ENCODE measurements around the gene DHX34.
"Not testable (repeated sequence)": the region's sequence is repeated elsewhere in the genome, so short reads cannot be mapped to it uniquely, and the experiment has no call there.

DNA sequence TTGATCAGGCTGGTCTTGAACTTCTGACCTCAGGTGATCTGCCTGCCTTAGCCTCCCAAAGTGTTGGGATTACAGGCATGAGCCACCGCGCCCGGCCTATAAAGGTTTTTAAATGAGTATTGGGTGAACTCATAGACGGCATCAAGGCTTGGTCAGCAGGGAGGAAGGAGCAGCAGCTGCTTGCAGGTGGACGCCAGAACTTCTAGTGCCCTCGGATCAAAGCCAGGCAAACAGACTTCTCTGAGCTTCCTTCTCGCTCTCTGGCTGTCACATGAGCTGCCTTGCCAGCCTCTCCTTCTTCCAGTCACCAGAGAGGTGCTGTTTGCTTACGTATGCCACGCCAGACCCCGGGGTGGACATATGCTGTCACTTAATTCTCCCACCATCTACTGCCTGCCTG, 16.3 kb downstream of the DHX34 start:
- TF ChIP-seq, protein P1, sequence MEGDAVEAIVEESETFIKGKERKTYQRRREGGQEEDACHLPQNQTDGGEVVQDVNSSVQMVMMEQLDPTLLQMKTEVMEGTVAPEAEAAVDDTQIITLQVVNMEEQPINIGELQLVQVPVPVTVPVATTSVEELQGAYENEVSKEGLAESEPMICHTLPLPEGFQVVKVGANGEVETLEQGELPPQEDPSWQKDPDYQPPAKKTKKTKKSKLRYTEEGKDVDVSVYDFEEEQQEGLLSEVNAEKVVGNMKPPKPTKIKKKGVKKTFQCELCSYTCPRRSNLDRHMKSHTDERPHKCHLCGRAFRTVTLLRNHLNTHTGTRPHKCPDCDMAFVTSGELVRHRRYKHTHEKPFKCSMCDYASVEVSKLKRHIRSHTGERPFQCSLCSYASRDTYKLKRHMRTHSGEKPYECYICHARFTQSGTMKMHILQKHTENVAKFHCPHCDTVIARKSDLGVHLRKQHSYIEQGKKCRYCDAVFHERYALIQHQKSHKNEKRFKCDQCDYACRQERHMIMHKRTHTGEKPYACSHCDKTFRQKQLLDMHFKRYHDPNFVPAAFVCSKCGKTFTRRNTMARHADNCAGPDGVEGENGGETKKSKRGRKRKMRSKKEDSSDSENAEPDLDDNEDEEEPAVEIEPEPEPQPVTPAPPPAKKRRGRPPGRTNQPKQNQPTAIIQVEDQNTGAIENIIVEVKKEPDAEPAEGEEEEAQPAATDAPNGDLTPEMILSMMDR (conservative IDR thresholded peaks at IDR 0.05 in 1 of 2, IDR thresholded peaks at IDR 0.05 in 1 of 2; ENCODE audit: low read depth in 1 of 2, low read length in 2 of 2): not testable (repeated sequence)
- TF ChIP-seq EZH2 (IDR thresholded peaks at IDR 0.05; ENCODE audit: low read length, missing control alignments): not testable (repeated sequence)

Data from fibroblast of lung (primary cell).